HepG2 (cell line): Measurements from ENCODE around the gene KRTAP13-1.

Experiments used
- BCL6 ChIP-seq: IDR thresholded peaks from 2 replicates; pipeline ENCODE4 v1.6.1; 2016; ENCODE audit warnings: missing genetic modification reagents, missing compliant biosample characterization
- CTCF ChIP-seq: sonication (generic); formaldehyde crosslinking; IDR thresholded peaks from 2 replicates; pipeline ENCODE4 v1.5.0; 2020; ENCODE audit warnings: mild to moderate bottlenecking, missing genetic modification reagents, moderate library complexity
- EP300 ChIP-seq, 3 experiments: sonication (generic) in 1 of 3; formaldehyde crosslinking in 1 of 3; IDR thresholded peaks; 2 replicates each; pipeline versions ENCODE4 v1.5.1 to v1.6.1; 2011 to 2020; ENCODE audit warnings: low read depth in 2 of 3, low read length in 2 of 3, borderline replicate concordance in 1 of 3, improper control_type of control experiment in 1 of 3, mild to moderate bottlenecking in 1 of 3, missing genetic modification reagents in 1 of 3, moderate library complexity in 1 of 3
- GTF3A ChIP-seq: sonication (generic); formaldehyde crosslinking; conservative IDR thresholded peaks from 2 replicates; pipeline ENCODE4 v1.4.0; 2020; ENCODE audit warnings: mild to moderate bottlenecking, missing genetic modification reagents
- MAFG ChIP-seq: sonication (generic); formaldehyde crosslinking; IDR thresholded peaks from 2 replicates; pipeline ENCODE4 v1.5.1; 2020; ENCODE audit warnings: mild to moderate bottlenecking, missing genetic modification reagents
- MXI1 ChIP-seq: IDR thresholded peaks from 3 replicates; pipeline ENCODE4 v1.6.1; 2012; ENCODE audit warnings: low read depth, low read length, inconsistent platforms, borderline replicate concordance
- PBX3 ChIP-seq: sonication (generic); formaldehyde crosslinking; IDR thresholded peaks from 2 replicates; pipeline ENCODE4 v1.8.1; 2023; ENCODE audit warnings: missing genetic modification reagents, inconsistent platforms, borderline replicate concordance
- SP1 ChIP-seq, 2 experiments: fragments of 450-650 bp in 1 of 2; sonication (generic) in 1 of 2; formaldehyde crosslinking in 1 of 2; IDR thresholded peaks; 2 replicates each; pipeline versions ENCODE4 v1.4.0 to v1.6.1; 2016 to 2020; ENCODE audit warnings: missing genetic modification reagents in 1 of 2
- TBP ChIP-seq: sonication (generic); formaldehyde crosslinking; IDR thresholded peaks from 2 replicates; pipeline ENCODE4 v1.5.0; 2020; ENCODE audit warnings: missing genetic modification reagents
- YY1 ChIP-seq: IDR thresholded peaks from 2 replicates; pipeline ENCODE4 v1.6.1; 2011; ENCODE audit warnings: low read length, low read depth, moderate library complexity, mild to moderate bottlenecking; ENCODE audit not compliant: insufficient read depth, insufficient replicate concordance
- ZNF513 ChIP-seq: sonication (generic); formaldehyde crosslinking; conservative IDR thresholded peaks from 2 replicates; pipeline ENCODE4 v1.5.0; 2020; ENCODE audit warnings: missing genetic modification reagents
- TF ChIP-seq, protein P1 (sequence below): sonication (generic); formaldehyde crosslinking; IDR thresholded peaks from 2 replicates; pipeline ENCODE4 v1.4.0; 2020; ENCODE audit warnings: missing genetic modification reagents, mild to moderate bottlenecking, borderline replicate concordance

- TF ChIP-seq MXI1: no peak
- TF ChIP-seq CTCF (CRISPR knock-in tag): no peak
- TF ChIP-seq MAFG (CRISPR knock-in tag): no peak
- no peak for TF ChIP-seq YY1
- TF ChIP-seq ZNF513 (CRISPR knock-in tag): no peak
- no peak for TF ChIP-seq TBP (CRISPR knock-in tag)
- TF ChIP-seq PBX3 (CRISPR knock-in tag): no peak
- TF ChIP-seq EP300 (IDR thresholded peaks at IDR 0.05; ENCODE audit: low read depth in 2 of 2, low read length in 2 of 2): no peak
- TF ChIP-seq EP300 (CRISPR knock-in tag; IDR thresholded peaks at IDR 0.05; ENCODE audit: borderline replicate concordance): no peak
- no peak for TF ChIP-seq BCL6 (CRISPR knock-in tag)
- TF ChIP-seq, protein P1, sequence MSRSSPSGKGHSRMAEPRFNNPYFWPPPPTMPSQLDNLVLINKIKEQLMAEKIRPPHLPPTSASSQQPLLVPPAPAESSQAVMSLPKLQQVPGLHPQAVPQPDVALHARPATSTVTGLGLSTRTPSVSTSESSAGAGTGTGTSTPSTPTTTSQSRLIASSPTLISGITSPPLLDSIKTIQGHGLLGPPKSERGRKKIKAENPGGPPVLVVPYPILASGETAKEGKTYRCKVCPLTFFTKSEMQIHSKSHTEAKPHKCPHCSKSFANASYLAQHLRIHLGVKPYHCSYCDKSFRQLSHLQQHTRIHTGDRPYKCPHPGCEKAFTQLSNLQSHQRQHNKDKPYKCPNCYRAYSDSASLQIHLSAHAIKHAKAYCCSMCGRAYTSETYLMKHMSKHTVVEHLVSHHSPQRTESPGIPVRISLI: no peak
- TF ChIP-seq GTF3A (CRISPR knock-in tag): no peak
- TF ChIP-seq SP1 (IDR thresholded peaks at IDR 0.05): no peak
- TF ChIP-seq SP1 (CRISPR knock-in tag; IDR thresholded peaks at IDR 0.05): no peak
Measured at GRCh38 chr21:30372139-30372770, 23.6 kb upstream of the KRTAP13-1 start, which contains the start of gene KRTAP13-2.
